ENCODE data around the gene ARHGEF3.

Gene ARHGEF3

DNA sequence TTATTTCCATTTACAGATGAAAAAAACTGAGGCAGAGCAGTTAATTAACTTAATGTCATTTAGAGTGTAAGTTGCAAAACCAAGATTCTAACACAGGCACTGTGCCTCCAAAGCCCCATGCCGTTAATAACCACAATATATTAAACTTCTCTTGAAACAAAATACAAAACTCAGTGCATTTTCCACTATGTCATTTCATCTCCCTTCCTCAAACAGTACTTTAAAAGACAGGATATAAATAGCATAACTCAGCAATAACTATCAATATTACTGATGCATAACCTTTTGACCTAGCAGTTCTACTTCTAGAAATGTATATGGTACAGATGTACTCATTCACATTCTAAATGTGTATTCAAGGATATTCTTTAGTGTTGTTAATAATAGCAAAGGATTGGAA, 113.6 kb downstream of the ARHGEF3 start:
- in situ Hi-C loops (cut with MboI; ENCODE audit: low sequenced_read_pairs): no loop called here

GRCh38 chr3:56684029-56684428, 117.7 kb downstream of the ARHGEF3 start:
- in situ Hi-C loops (cut with MboI; ENCODE audit: low sequenced_read_pairs): no loop called here

GRCh38 chr3:56683122-56683817, 118.5 kb downstream of the ARHGEF3 start, which contains the start of gene TASOR:
Gene TASOR (minus strand): TSS chr3:56683265. CDS start chr3:56683006, 259 bp downstream.
- in situ Hi-C loops (cut with MboI; ENCODE audit: low sequenced_read_pairs): no loop called here

DNA sequence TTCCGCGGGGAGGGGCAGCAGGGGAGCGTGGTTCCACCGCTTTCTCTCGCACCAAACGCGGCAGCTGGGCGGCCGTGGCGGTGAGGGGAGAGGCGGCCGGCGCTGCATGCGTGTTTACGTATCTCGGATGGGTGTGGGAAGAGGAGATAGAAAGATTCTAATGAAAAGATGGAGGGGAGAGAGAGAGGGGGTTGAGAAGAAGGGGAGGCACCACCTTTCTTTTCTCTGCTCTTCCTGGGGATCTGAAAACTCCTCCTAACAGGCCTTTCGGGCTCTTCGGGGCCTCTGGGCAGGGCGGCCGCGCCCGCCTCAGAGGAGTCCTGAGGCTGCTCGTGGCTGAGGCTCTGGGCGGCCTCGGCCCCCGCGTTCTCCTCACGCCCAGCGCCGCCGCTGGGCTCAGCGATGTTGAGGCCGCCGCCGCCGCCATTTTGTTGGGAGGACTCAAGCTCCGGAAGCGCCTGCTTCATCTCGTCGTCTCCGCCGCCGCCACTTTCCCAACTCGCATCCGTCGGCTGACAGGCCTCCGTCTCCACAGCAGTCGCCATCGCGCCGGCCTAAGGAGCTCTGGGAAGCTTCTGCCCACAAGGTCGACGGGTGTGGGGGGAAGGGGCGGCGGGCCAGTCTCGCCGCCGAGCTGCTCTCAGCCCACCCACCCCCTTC, 119.2 kb downstream of the ARHGEF3 start:
- in situ Hi-C loops (cut with MboI; ENCODE audit: low sequenced_read_pairs): no loop called here

GRCh38 chr3:56681984-56682461, 119.7 kb downstream of the ARHGEF3 start:
- in situ Hi-C loops (cut with MboI; ENCODE audit: low sequenced_read_pairs): no loop called here

DNA sequence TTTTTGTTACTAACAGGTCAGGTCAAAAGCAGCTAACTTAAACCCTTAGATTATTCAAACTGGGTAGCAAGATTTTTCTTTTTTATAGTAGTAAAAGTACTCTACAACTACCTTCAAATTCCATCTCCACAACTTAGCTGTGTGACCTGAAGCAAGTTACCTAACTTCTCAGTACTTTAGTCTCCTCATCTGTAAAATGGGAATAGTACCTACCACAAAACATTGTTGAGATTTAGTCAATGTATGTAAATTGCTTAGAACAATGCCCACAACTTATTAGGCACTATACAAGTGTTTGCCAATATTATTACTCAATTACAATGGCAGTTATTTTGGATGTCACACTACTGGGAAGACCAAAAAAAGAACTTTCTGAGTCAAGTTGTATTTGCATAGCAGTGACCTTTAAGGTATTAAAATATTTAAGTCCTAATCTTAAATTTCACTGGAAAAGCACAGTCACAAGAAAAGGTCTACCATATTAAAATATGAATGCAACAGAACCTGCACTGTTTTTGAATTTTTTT, 121.6 kb downstream of the ARHGEF3 start:
- in situ Hi-C loops (cut with MboI; ENCODE audit: low sequenced_read_pairs): no loop called here

All from hTERT RPE-1 (cell line).